ENCODE measurements around the gene AP2B1.

GRCh38 chr17:35726953-35727460 lies 139.9 kb downstream of the AP2B1 start:
- TF ChIP-seq ARNT (IDR thresholded peaks at IDR 0.05) = no peak
- TF ChIP-seq POLR2A (conservative IDR thresholded peaks at IDR 0.05) = no peak
- no peak for TF ChIP-seq MAX (CRISPR knock-in tag; IDR thresholded peaks at IDR 0.05)
- TF ChIP-seq HDAC2 (IDR thresholded peaks at IDR 0.05) = no peak
- TF ChIP-seq RFX5 (IDR thresholded peaks at IDR 0.05; ENCODE audit: low read depth, low read length) = no peak
- no peak for TF ChIP-seq POLR2AphosphoS5 (IDR thresholded peaks at IDR 0.05; ENCODE audit: control insufficient read depth, insufficient read depth, low read depth, low read length)
- no peak for TF ChIP-seq ZNF76 (CRISPR knock-in tag; IDR thresholded peaks at IDR 0.05; ENCODE audit: borderline replicate concordance)

All from K562 (cell line).